Measurements from ENCODE around the gene PRMT6.
"Not testable (repeated sequence)": the region's sequence is repeated elsewhere in the genome, so short reads cannot be mapped to it uniquely, and the experiment has no call there.

PRMT6 gene

DNA sequence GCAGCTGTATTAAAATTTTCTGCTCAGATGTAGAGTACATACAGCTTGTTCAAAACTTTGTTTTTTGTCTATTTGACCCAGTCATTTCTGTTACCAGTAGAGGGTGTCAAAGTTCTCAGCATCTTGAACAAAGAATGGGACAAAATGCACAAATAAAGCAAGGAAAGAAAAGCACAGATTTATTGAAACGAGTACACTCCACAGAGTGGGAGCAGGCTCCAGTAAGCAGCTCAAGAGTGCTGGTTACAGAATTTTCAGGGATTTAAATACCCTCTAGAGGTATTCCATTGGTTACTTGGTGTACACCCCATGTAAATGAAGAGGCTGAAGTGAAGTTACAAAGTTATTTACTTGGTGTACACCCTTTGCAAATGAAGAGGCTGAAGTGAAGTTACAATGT is 8.9 kb upstream of the PRMT6 start:
- DNase-seq (ENCODE audit: low read depth) = no peak
- TF ChIP-seq CTCF (IDR thresholded peaks at IDR 0.05; ENCODE audit: control insufficient read depth, insufficient read depth, low read depth, low read length, missing control alignments) = no peak
- H3K4me3 ChIP-seq (ENCODE audit: control insufficient read depth, low read depth, low read length) = no peak overlapping the region

- TF ChIP-seq CTCF (IDR thresholded peaks at IDR 0.05; ENCODE audit: control insufficient read depth, insufficient read depth, low read depth, low read length, missing control alignments) = no peak
- no peak for DNase-seq (ENCODE audit: low read depth)
- H3K4me3 ChIP-seq (ENCODE audit: control insufficient read depth, low read depth, low read length) = no peak overlapping the region
Measured at GRCh38 chr1:107048241-107048640, 8.2 kb upstream of the PRMT6 start.

DNA sequence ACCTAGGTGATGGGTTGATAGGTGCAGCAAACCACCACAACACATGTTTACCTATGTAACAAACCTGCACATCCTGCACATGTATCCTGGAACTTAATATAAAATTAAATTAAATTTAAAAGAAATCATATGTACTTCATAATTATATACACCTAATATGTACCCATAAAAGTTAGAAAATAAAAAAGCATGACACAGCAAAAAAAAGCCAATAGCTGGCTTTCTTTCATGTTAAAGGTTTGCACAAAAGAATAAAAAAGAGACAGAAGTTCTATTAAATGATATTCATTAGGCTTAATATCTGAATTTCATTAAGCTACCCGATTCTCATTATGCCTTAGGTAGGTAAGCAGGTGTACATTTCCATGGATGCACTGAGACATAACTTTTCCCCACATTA is 5.2 kb upstream of the PRMT6 start:
- no peak overlapping the region for H3K4me3 ChIP-seq (ENCODE audit: control insufficient read depth, low read depth, low read length)
- no peak for TF ChIP-seq CTCF (IDR thresholded peaks at IDR 0.05; ENCODE audit: control insufficient read depth, insufficient read depth, low read depth, low read length, missing control alignments)
- DNase-seq (ENCODE audit: low read depth) = no peak

DNA sequence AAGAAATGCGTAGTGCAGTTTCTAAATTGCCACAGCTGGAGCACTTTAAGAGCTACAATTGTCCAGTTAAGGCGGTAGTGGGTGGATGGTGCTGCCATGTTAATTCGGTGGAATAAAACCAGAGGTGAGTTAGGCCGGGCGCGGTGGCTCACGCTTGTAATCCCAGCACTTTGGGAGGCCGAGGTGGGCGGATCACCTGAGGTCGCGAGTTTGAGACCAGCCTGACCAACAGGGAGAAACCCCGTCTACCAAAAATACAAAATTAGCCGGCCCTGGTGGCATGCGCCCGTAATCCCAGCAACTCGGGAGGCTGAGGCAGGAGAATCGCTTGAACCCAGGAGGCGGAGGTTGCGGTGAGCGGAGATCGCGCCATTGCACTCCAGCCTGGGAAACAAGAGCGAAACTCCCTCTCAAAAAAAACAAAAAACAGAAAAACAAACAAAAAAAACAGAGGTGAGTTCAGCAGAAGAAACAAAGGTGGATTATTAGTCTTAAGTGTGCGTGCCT is 502 bp upstream of the PRMT6 start:
- not testable (repeated sequence) for DNase-seq (ENCODE audit: low read depth)
- peak overlapping the region; percentile 88 for H3K4me3 ChIP-seq (ENCODE audit: control insufficient read depth, low read depth, low read length)

DNA sequence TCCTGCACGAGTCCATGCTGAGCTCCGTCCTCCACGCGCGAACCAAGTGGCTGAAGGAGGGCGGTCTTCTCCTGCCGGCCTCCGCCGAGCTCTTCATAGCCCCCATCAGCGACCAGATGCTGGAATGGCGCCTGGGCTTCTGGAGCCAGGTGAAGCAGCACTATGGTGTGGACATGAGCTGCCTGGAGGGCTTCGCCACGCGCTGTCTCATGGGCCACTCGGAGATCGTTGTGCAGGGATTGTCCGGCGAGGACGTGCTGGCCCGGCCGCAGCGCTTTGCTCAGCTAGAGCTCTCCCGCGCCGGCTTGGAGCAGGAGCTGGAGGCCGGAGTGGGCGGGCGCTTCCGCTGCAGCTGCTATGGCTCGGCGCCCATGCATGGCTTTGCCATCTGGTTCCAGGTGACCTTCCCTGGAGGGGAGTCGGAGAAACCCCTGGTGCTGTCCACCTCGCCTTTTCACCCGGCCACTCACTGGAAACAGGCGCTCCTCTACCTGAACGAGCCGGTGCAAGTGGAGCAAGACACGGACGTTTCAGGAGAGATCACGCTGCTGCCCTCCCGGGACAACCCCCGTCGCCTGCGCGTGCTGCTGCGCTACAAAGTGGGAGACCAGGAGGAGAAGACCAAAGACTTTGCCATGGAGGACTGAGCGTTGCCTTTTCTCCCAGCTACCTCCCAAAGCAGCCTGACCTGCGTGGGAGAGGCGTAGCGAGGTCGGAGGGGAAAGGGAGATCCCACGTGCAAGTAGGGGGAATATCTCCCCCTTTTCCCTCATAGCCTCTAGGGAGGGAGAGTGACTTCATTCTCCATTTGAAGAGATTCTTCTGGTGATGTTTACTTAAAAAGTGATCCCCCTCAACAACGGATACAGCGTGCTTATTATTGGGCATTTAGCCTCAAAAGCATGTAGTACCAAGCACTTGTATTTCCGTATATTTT is 991 bp downstream of the PRMT6 start:
- peak overlapping the region; percentile 88 for H3K4me3 ChIP-seq (ENCODE audit: control insufficient read depth, low read depth, low read length)
- TF ChIP-seq CTCF (IDR thresholded peaks at IDR 0.05; ENCODE audit: control insufficient read depth, insufficient read depth, low read depth, low read length, missing control alignments) = no peak
- no peak for DNase-seq (ENCODE audit: low read depth)

GRCh38 chr1:107058245-107059032 is 2.0 kb downstream of the PRMT6 start:
- DNase-seq (ENCODE audit: low read depth) = no peak
- no peak overlapping the region; the same call in 1 of the 2 replicates for H3K4me3 ChIP-seq (ENCODE audit: control insufficient read depth, low read depth, low read length)
- no peak for TF ChIP-seq CTCF (IDR thresholded peaks at IDR 0.05; ENCODE audit: control insufficient read depth, insufficient read depth, low read depth, low read length, missing control alignments)

GRCh38 chr1:107061886-107062285 is 5.4 kb downstream of the PRMT6 start:
- no peak overlapping the region for H3K4me3 ChIP-seq (ENCODE audit: control insufficient read depth, low read depth, low read length)
- DNase-seq (ENCODE audit: low read depth) = no peak
- TF ChIP-seq CTCF (IDR thresholded peaks at IDR 0.05; ENCODE audit: control insufficient read depth, insufficient read depth, low read depth, low read length, missing control alignments) = no peak
